Measurements from ENCODE around the gene CDC20. TPM values are rescaled to one million over a fixed set of nuclear protein-coding genes. Genes with fewer than 3 reads are reported as not detected.

Gene CDC20
- total and polyA plus RNA-seq, 2 of the 8 experiments (the other 6 are each of a cell fraction or from before 2014, with no cell fraction given), result 214 to 221 TPM

DNA sequence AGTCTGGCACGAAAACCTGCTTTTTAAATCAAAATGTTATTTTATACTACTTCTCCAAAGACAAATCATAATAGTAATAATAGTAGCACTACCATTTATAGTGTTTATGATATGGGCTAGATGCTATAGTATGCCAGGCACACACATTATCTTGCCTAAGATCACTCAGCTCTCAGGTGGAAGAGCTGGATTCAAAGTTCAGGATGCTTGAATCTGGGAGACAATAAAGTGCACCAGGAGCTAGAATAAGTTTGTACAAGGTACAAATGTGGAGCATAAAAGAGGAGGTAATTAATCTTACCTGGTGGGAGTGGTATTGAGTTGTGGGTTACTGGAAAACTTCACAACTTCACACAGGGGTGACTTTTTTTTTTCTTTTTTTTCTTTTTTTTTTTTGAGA is 19.1 kb downstream of the CDC20 start (continued):
- TF ChIP-seq KDM1A (IDR thresholded peaks at IDR 0.05; ENCODE audit: borderline replicate concordance, low read length), result no peak
- no peak for TF ChIP-seq SIN3A (conservative IDR thresholded peaks at IDR 0.05 in 1 of 2, IDR thresholded peaks at IDR 0.05 in 1 of 2; ENCODE audit: low read depth in 1 of 2, low read length in 2 of 2)
- no peak for TF ChIP-seq EZH2 (IDR thresholded peaks at IDR 0.05; ENCODE audit: low read depth, low read length, severe bottlenecking)

Data from H1 (cell line).